ENCODE data around the gene ZNF691.

ZNF691 gene

DNA sequence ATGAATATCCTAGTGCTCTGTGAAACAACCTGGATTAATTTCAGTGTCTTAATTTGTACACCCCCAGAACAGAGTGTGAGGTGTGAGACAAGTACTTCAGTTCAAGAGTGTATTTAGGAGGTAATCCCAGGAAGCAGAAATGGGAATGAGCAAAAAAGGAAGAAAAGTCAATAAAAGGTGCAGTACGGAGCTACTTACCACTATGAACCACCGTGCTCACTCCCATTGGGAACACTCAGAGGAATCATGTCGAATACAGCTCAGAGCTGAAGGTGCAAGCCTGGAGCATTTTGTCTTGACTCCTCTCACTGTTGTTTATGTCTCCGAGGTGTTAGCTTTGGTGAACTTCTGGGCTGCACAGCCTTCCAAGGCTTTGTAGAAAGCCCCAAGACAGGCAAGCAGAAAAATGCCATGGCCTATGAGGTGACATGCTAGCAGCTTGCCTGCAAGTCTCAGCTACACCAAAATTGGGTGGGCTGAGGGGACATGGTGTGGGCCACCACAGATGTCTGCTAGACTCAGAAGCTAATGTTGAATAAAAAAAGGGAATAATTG is 21.9 kb upstream of the ZNF691 start:
- Histone ChIP-seq H3K9me3 (ENCODE audit: low read length) (no peaks in the 10 kb centered on the region), H3K4me3 (ENCODE audit: low read depth, low read length, poor library complexity, severe bottlenecking) (no peak overlapping the region), H3K36me3 (ENCODE audit: insufficient read depth, low read length) (no peaks in the 10 kb centered on the region), H3K4me2 (ENCODE audit: low read length) (no peak overlapping the region), H3K4me1 (ENCODE audit: insufficient read depth, low read length, severe bottlenecking) (no peaks in the 10 kb centered on the region), H3K9me2 (ENCODE audit: low read depth, low read length) (no peaks in the 10 kb centered on the region), H3K27ac (ENCODE audit: low read depth, low read length, poor library complexity, severe bottlenecking) (no peak overlapping the region), H3K79me2 (ENCODE audit: insufficient read depth, low read length) (no peaks in the 10 kb centered on the region), H3K9ac (ENCODE audit: low read length) (no peak overlapping the region), H3K27me3 (ENCODE audit: insufficient read depth, low read length) (no peaks in the 10 kb centered on the region), H3F3A (ENCODE audit: insufficient read depth, low read length) (no peaks in the 10 kb centered on the region), H4K20me1 (ENCODE audit: insufficient read depth, low read length) (no peaks in the 10 kb centered on the region), H2AFZ (ENCODE audit: low read length) (no peak overlapping the region)
- TF ChIP-seq, protein P1, sequence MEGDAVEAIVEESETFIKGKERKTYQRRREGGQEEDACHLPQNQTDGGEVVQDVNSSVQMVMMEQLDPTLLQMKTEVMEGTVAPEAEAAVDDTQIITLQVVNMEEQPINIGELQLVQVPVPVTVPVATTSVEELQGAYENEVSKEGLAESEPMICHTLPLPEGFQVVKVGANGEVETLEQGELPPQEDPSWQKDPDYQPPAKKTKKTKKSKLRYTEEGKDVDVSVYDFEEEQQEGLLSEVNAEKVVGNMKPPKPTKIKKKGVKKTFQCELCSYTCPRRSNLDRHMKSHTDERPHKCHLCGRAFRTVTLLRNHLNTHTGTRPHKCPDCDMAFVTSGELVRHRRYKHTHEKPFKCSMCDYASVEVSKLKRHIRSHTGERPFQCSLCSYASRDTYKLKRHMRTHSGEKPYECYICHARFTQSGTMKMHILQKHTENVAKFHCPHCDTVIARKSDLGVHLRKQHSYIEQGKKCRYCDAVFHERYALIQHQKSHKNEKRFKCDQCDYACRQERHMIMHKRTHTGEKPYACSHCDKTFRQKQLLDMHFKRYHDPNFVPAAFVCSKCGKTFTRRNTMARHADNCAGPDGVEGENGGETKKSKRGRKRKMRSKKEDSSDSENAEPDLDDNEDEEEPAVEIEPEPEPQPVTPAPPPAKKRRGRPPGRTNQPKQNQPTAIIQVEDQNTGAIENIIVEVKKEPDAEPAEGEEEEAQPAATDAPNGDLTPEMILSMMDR (IDR thresholded peaks at IDR 0.05; ENCODE audit: low read length), result no peak
- no peak for TF ChIP-seq EZH2 (IDR thresholded peaks at IDR 0.05; ENCODE audit: borderline replicate concordance, low read length)

GRCh38 chr1:42825036-42825851 is 21.2 kb upstream of the ZNF691 start:
- H3K36me3 ChIP-seq (ENCODE audit: insufficient read depth, low read length), result no peaks in the 10 kb centered on the region
- no peaks in the 10 kb centered on the region for H3K9me2 ChIP-seq (ENCODE audit: low read depth, low read length)
- no peaks in the 10 kb centered on the region for H3K79me2 ChIP-seq (ENCODE audit: insufficient read depth, low read length)
- no peaks in the 10 kb centered on the region for H3F3A ChIP-seq (ENCODE audit: insufficient read depth, low read length)
- H3K4me2 ChIP-seq (ENCODE audit: low read length), result no peak overlapping the region
- H3K4me3 ChIP-seq (ENCODE audit: low read depth, low read length, poor library complexity, severe bottlenecking), result no peak overlapping the region
- no peaks in the 10 kb centered on the region for H3K9me3 ChIP-seq (ENCODE audit: low read length)
- H2AFZ ChIP-seq (ENCODE audit: low read length), result no peak overlapping the region
- no peaks in the 10 kb centered on the region for H3K27me3 ChIP-seq (ENCODE audit: insufficient read depth, low read length)
- no peak overlapping the region for H3K9ac ChIP-seq (ENCODE audit: low read length)
- H4K20me1 ChIP-seq (ENCODE audit: insufficient read depth, low read length), result no peaks in the 10 kb centered on the region
- no peak overlapping the region for H3K27ac ChIP-seq (ENCODE audit: low read depth, low read length, poor library complexity, severe bottlenecking)
- H3K4me1 ChIP-seq (ENCODE audit: insufficient read depth, low read length, severe bottlenecking), result no peaks in the 10 kb centered on the region
- TF ChIP-seq, protein P1 (IDR thresholded peaks at IDR 0.05; ENCODE audit: low read length), result no peak

GRCh38 chr1:42830631-42831030 is 15.8 kb upstream of the ZNF691 start:
- Histone ChIP-seq H3K9me2 (ENCODE audit: low read depth, low read length) (no peaks in the 10 kb centered on the region), H2AFZ (ENCODE audit: low read length) (no peak overlapping the region), H3K4me1 (ENCODE audit: insufficient read depth, low read length, severe bottlenecking) (no peaks in the 10 kb centered on the region), H3F3A (ENCODE audit: insufficient read depth, low read length) (no peaks in the 10 kb centered on the region), H3K4me3 (ENCODE audit: low read depth, low read length, poor library complexity, severe bottlenecking) (no peak overlapping the region), H3K9me3 (ENCODE audit: low read length) (no peaks in the 10 kb centered on the region), H3K27me3 (ENCODE audit: insufficient read depth, low read length) (no peaks in the 10 kb centered on the region), H3K9ac (ENCODE audit: low read length) (no peak overlapping the region), H3K4me2 (ENCODE audit: low read length) (no peak overlapping the region), H4K20me1 (ENCODE audit: insufficient read depth, low read length) (no peaks in the 10 kb centered on the region), H3K36me3 (ENCODE audit: insufficient read depth, low read length) (no peaks in the 10 kb centered on the region), H3K27ac (ENCODE audit: low read depth, low read length, poor library complexity, severe bottlenecking) (no peak overlapping the region), H3K79me2 (ENCODE audit: insufficient read depth, low read length) (no peaks in the 10 kb centered on the region)
- TF ChIP-seq, protein P1 (IDR thresholded peaks at IDR 0.05; ENCODE audit: low read length), result no peak
- no peak for TF ChIP-seq EZH2 (IDR thresholded peaks at IDR 0.05; ENCODE audit: borderline replicate concordance, low read length)

Data from OCI-LY1 (cell line).